ENCODE results near the gene CA10. TPM values are rescaled to one million over a fixed set of nuclear protein-coding genes. Genes with fewer than 3 reads are reported as not detected.

CA10 gene
- total and polyA plus RNA-seq, 9 of the 15 experiments (the other 6 are each of a cell fraction or from before 2014, with no cell fraction given) = not detected

DNA sequence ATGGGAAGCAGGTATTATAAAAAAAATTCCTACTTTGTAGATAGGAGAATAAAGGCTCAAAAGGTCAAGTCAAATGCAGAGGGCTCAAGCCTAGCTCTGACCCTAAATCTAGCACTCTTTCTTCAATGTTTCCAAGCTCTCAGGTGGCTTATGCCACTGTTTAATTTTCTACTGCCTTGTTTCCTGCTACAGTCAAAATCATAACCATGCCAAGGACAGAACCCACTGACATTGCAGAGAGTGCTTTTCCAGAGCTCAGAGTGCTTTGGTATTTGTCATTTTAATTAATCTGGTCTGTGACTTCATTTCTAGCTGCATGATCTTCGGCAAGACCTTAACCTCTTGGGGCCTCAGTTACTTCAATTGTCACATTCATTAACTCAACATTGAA, 344.7 kb downstream of the CA10 start (continued):
- TF ChIP-seq, protein P1, sequence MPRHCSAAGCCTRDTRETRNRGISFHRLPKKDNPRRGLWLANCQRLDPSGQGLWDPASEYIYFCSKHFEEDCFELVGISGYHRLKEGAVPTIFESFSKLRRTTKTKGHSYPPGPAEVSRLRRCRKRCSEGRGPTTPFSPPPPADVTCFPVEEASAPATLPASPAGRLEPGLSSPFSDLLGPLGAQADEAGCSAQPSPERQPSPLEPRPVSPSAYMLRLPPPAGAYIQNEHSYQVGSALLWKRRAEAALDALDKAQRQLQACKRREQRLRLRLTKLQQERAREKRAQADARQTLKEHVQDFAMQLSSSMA (CRISPR knock-in tag; IDR thresholded peaks at IDR 0.05) = no peak
- TF ChIP-seq, protein P2, sequence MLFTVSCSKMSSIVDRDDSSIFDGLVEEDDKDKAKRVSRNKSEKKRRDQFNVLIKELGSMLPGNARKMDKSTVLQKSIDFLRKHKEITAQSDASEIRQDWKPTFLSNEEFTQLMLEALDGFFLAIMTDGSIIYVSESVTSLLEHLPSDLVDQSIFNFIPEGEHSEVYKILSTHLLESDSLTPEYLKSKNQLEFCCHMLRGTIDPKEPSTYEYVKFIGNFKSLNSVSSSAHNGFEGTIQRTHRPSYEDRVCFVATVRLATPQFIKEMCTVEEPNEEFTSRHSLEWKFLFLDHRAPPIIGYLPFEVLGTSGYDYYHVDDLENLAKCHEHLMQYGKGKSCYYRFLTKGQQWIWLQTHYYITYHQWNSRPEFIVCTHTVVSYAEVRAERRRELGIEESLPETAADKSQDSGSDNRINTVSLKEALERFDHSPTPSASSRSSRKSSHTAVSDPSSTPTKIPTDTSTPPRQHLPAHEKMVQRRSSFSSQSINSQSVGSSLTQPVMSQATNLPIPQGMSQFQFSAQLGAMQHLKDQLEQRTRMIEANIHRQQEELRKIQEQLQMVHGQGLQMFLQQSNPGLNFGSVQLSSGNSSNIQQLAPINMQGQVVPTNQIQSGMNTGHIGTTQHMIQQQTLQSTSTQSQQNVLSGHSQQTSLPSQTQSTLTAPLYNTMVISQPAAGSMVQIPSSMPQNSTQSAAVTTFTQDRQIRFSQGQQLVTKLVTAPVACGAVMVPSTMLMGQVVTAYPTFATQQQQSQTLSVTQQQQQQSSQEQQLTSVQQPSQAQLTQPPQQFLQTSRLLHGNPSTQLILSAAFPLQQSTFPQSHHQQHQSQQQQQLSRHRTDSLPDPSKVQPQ (CRISPR knock-in tag; IDR thresholded peaks at IDR 0.05; ENCODE audit: borderline replicate concordance) = no peak
- no peak for TF ChIP-seq HNRNPUL1 (IDR thresholded peaks at IDR 0.05; ENCODE audit: low read length)
- no peak for TF ChIP-seq FOXJ3 (CRISPR knock-in tag; IDR thresholded peaks at IDR 0.05)
- TF ChIP-seq CC2D1A (IDR thresholded peaks at IDR 0.05) = no peak
- TF ChIP-seq, protein P3, sequence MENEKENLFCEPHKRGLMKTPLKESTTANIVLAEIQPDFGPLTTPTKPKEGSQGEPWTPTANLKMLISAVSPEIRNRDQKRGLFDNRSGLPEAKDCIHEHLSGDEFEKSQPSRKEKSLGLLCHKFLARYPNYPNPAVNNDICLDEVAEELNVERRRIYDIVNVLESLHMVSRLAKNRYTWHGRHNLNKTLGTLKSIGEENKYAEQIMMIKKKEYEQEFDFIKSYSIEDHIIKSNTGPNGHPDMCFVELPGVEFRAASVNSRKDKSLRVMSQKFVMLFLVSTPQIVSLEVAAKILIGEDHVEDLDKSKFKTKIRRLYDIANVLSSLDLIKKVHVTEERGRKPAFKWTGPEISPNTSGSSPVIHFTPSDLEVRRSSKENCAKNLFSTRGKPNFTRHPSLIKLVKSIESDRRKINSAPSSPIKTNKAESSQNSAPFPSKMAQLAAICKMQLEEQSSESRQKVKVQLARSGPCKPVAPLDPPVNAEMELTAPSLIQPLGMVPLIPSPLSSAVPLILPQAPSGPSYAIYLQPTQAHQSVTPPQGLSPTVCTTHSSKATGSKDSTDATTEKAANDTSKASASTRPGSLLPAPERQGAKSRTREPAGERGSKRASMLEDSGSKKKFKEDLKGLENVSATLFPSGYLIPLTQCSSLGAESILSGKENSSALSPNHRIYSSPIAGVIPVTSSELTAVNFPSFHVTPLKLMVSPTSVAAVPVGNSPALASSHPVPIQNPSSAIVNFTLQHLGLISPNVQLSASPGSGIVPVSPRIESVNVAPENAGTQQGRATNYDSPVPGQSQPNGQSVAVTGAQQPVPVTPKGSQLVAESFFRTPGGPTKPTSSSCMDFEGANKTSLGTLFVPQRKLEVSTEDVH (IDR thresholded peaks at IDR 0.05; ENCODE audit: low read depth, partially characterized antibody) = no peak

Measured in K562 (cell line).